HG03066 (cell line): ENCODE results near the gene TRPV4.

Experiments used
- ATAC-seq: cut with Tn5 transposase; IDR thresholded peaks from one replicate; pipeline ENCODE4 v1.9.1; 2021; ENCODE audit warnings: low read depth; ENCODE audit not compliant: unreplicated experiment

Gene TRPV4

DNA sequence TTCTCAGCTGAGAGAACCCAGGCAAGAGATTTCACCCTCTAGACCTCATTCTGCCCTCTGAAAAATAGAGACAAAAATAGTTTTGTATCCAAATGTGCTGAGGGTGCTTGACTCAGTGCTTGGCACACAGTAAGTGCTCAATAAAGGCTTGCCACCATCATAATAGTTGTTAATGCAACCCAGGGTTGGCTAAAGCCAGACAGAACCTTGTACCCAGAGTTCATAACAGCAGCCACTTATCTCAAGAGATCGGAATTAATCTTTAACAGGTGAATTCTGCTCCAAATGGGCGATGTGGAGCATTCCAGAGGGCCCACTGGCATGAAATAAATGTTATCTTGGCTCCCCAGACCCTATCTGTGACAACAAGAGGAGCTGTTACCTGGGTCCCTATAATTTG is 2.9 kb downstream of the TRPV4 start:
- ATAC-seq = no peak

GRCh38 chr12:109829667-109830066 is 3.5 kb downstream of the TRPV4 start:
- ATAC-seq = no peak

GRCh38 chr12:109828754-109829511 is 4.3 kb downstream of the TRPV4 start:
- no peak for ATAC-seq

- ATAC-seq = no peak
These were observed 5.3 kb downstream of the TRPV4 start for GRCh38 chr12:109827566-109828550.

- no peak for ATAC-seq
These were observed 6.1 kb downstream of the TRPV4 start for GRCh38 chr12:109827080-109827479.

DNA sequence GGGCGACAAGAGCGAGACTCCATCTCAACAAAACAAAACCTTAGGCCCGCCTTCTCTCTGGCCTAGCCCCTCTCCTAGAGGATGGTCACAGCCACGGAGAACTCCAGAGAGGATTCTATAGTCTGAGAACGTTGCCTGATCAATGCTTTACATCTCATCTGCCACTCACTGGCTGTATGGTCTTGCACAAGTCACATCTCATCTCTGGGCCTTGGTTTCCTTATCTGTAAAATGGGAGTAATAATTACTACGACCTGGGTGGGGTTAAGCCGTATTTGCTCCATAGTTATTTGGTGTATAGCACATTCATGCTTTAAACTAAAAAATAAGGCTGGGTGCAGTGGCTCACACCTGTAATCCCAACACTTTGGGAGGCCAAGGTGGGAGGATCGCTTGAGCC is 8.5 kb downstream of the TRPV4 start:
- no peak for ATAC-seq

DNA sequence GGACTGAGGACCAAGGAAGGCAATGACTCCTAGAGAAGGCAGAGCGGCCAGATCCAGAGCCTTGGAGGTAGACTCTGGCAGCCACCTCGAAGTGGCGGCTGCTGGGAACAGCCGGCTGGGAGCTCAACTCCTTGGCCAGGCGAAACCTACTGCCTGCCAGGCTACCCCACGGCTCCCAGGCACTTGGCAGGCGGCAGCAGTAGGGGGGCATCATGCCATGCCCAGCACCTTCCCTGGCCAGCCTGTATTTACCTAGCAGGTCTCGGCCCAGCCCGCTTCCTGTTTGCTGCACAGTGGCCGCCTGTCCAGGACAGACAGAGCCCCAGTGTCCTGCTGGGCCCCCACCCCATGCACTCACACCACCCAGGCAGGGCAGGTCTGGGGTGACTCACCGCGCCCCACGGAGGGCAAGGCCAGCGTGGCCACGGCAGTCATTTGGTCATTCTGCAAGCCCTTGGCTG is 10.2 kb downstream of the TRPV4 start:
- no peak for ATAC-seq

- ATAC-seq = no peak
These were observed 10.8 kb downstream of the TRPV4 start for GRCh38 chr12:109822416-109822815.

- no peak for ATAC-seq
These were observed 11.2 kb downstream of the TRPV4 start for GRCh38 chr12:109821968-109822367.

GRCh38 chr12:109820816-109821381 is 12.3 kb downstream of the TRPV4 start:
- no peak for ATAC-seq

GRCh38 chr12:109818905-109819500 is 14.2 kb downstream of the TRPV4 start:
- no peak for ATAC-seq

DNA sequence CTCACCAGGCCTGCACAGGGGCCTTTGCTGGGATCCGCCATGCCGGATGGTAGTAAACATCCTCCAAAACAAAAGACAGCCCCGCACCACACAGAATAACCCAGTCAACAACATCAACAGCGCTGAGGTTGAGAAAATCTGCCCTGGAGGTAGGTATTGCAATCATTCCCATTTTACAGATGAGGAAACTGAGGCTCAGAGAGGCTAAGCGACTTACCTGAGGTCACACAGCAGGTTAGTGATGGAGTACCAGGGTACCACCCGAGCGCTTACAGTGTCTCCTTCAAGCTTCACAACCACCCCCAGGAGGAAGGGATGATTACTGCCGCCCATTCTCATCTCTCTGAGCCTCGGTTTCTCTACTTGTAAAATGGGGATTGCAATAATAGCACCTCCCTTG is 14.9 kb downstream of the TRPV4 start:
- no peak for ATAC-seq

DNA sequence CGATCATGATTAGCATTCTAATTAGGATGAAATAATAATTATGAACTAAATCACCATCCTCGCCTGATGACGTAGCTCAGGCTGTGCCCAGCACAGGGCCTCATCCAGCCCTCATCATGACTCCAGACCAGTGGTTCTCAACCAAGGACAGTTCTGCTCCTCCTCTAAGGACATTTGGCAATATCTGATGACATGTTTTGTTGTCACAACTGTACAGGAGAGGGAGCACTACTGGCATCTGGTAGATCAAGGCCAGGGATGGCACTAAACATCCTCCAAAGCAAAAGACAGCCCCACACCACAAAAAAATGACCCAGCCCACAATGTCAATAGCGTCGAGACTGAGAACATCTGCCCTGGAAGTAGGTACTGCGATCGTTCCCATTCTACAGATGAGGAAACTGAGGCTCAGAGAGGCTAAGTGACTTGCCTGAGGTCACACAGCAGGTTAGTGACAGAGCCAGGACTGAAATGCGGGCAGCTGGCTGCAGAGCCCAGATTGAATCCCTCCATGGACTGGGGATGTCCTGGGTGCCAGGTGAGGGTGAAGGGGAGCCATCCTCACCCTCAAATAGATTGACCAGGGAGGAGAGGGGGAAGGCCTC is 15.5 kb downstream of the TRPV4 start:
- ATAC-seq = no peak

- no peak for ATAC-seq
These were observed 16.3 kb downstream of the TRPV4 start for GRCh38 chr12:109816870-109817269.

- ATAC-seq = no peak
These were observed 17.2 kb downstream of the TRPV4 start for GRCh38 chr12:109815757-109816617.

GRCh38 chr12:109815225-109815624 is 18.0 kb downstream of the TRPV4 start:
- ATAC-seq = no peak

- no peak for ATAC-seq
These were observed 18.5 kb downstream of the TRPV4 start for GRCh38 chr12:109814600-109815150.

- no peak for ATAC-seq
These were observed 19.3 kb downstream of the TRPV4 start for GRCh38 chr12:109813810-109814416.

GRCh38 chr12:109811624-109811995 is 21.6 kb downstream of the TRPV4 start:
- no peak for ATAC-seq
